DOHH2 (cell line): Measurements from ENCODE around the gene SREBF1.

Experiments used
- CTCF ChIP-seq: fragments of 200-600 bp; sonication (generic); IDR thresholded peaks from one replicate; pipeline ENCODE4 v1.5.1; 2014; ENCODE audit warnings: antibody characterized with exemption, mild to moderate bottlenecking, low read depth, low read length; ENCODE audit not compliant: poor library complexity, severe bottlenecking
- EZH2phosphoT487 ChIP-seq: fragments of 200-600 bp; sonication (generic); IDR thresholded peaks from 2 replicates; pipeline ENCODE4 v1.6.1; 2017; ENCODE audit warnings: borderline replicate concordance, mild to moderate bottlenecking, antibody characterized with exemption, low read length, moderate library complexity, mixed read lengths

- no peak for TF ChIP-seq CTCF
- no peak for TF ChIP-seq EZH2phosphoT487
Measured at GRCh38 chr17:17872547-17873345, 36.0 kb upstream of the SREBF1 start.
